GM12872 (cell line): ENCODE results near the gene ABCC9.

Source experiments
- CTCF ChIP-seq: IDR thresholded peaks from 3 replicates; pipeline ENCODE4 v1.5.1; 2011; ENCODE audit warnings: low read depth, mild to moderate bottlenecking, low read length, moderate library complexity; ENCODE audit not compliant: insufficient read depth

ABCC9 gene

GRCh38 chr12:21849878-21850277 is 91.3 kb downstream of the ABCC9 start:
- no peak for TF ChIP-seq CTCF

GRCh38 chr12:21848192-21848591 is 93.0 kb downstream of the ABCC9 start:
- TF ChIP-seq CTCF: no peak

- no peak for TF ChIP-seq CTCF
These were observed 97.4 kb downstream of the ABCC9 start for GRCh38 chr12:21843795-21844194.

- no peak for TF ChIP-seq CTCF
These were observed 101.5 kb downstream of the ABCC9 start for GRCh38 chr12:21839776-21840175.

GRCh38 chr12:21837847-21838246 is 103.4 kb downstream of the ABCC9 start:
- no peak for TF ChIP-seq CTCF

GRCh38 chr12:21831791-21832344 is 109.4 kb downstream of the ABCC9 start:
- no peak for TF ChIP-seq CTCF

- no peak for TF ChIP-seq CTCF
These were observed 112.4 kb downstream of the ABCC9 start for GRCh38 chr12:21828779-21829178.
